Measurements from ENCODE around the gene ADAM19.

GRCh38 chr5:157538311-157538710 is 37.3 kb downstream of the ADAM19 start:
- TF ChIP-seq CTCF (IDR thresholded peaks at IDR 0.05) = no peak
- no peak for TF ChIP-seq EZH2phosphoT487 (IDR thresholded peaks at IDR 0.05)
